Left forelimb (tissue), 1 donor: Measurements from ENCODE around the gene AHCYL2.
"Not testable (repeated sequence)": the region's sequence is repeated elsewhere in the genome, so short reads cannot be mapped to it uniquely, and the experiment has no call there.

Source experiments
- DNase-seq: peaks from one replicate; pipeline ENCODE4 v3.0.0-alpha.2; 2018; ENCODE audit warnings: low spot score

AHCYL2 gene

GRCh38 chr7:129245533-129245932, 20.7 kb downstream of the AHCYL2 start:
- DNase-seq = no peak

GRCh38 chr7:129247087-129247486, 22.3 kb downstream of the AHCYL2 start:
- DNase-seq = no peak

- no peak for DNase-seq
Observed at GRCh38 chr7:129252128-129252527, 27.3 kb downstream of the AHCYL2 start.

GRCh38 chr7:129252603-129253002, 27.8 kb downstream of the AHCYL2 start:
- DNase-seq = not testable (repeated sequence)

GRCh38 chr7:129255800-129256199, 31.0 kb downstream of the AHCYL2 start:
- DNase-seq = no peak

- DNase-seq = no peak
Observed at GRCh38 chr7:129256221-129256620, 31.4 kb downstream of the AHCYL2 start.

GRCh38 chr7:129257168-129257567, 32.3 kb downstream of the AHCYL2 start:
- no peak for DNase-seq

- DNase-seq = no peak
Observed at GRCh38 chr7:129258649-129259389, 34.0 kb downstream of the AHCYL2 start.

GRCh38 chr7:129262324-129262723, 37.5 kb downstream of the AHCYL2 start:
- DNase-seq = no peak

- no peak for DNase-seq
Observed at GRCh38 chr7:129263168-129263567, 38.3 kb downstream of the AHCYL2 start.

GRCh38 chr7:129264534-129264933, 39.7 kb downstream of the AHCYL2 start:
- no peak for DNase-seq

GRCh38 chr7:129265328-129265727, 40.5 kb downstream of the AHCYL2 start:
- DNase-seq = no peak

GRCh38 chr7:129266181-129266580, 41.4 kb downstream of the AHCYL2 start:
- DNase-seq = no peak

- DNase-seq = no peak
Observed at GRCh38 chr7:129270077-129270476, 45.2 kb downstream of the AHCYL2 start.

GRCh38 chr7:129271500-129272355, 46.9 kb downstream of the AHCYL2 start:
- DNase-seq = no peak

- no peak for DNase-seq
Observed at GRCh38 chr7:129273936-129274335, 49.1 kb downstream of the AHCYL2 start.

GRCh38 chr7:129277629-129278028, 52.8 kb downstream of the AHCYL2 start:
- DNase-seq = no peak

- no peak for DNase-seq
Observed at GRCh38 chr7:129278688-129279087, 53.9 kb downstream of the AHCYL2 start.

- no peak for DNase-seq
Observed at GRCh38 chr7:129279757-129280156, 54.9 kb downstream of the AHCYL2 start.

- no peak for DNase-seq
Observed at GRCh38 chr7:129281163-129281562, 56.3 kb downstream of the AHCYL2 start.

GRCh38 chr7:129282865-129283264, 58.0 kb downstream of the AHCYL2 start:
- no peak for DNase-seq

GRCh38 chr7:129283936-129284335, 59.1 kb downstream of the AHCYL2 start:
- DNase-seq = no peak

GRCh38 chr7:129285111-129285510, 60.3 kb downstream of the AHCYL2 start:
- no peak for DNase-seq
